Measurements from ENCODE around the gene SLC30A2.

SLC30A2 gene

GRCh38 chr1:25993197-25993951, 52.5 kb downstream of the SLC30A2 start:
- no peak for DNase-seq

- no peak for DNase-seq
These were observed 53.2 kb downstream of the SLC30A2 start for GRCh38 chr1:25992689-25993171.

- no peak for DNase-seq
These were observed 53.8 kb downstream of the SLC30A2 start for GRCh38 chr1:25991937-25992688.

GRCh38 chr1:25990702-25991395, 55.1 kb downstream of the SLC30A2 start:
- peak; percentile 30 for DNase-seq

GRCh38 chr1:25990251-25990650, 55.7 kb downstream of the SLC30A2 start:
- DNase-seq: no peak

- DNase-seq: no peak
These were observed 56.3 kb downstream of the SLC30A2 start for GRCh38 chr1:25989440-25990234.

GRCh38 chr1:25987951-25988350, 58.0 kb downstream of the SLC30A2 start:
- no peak for DNase-seq

All from stimulated activated CD4-positive, alpha-beta T cell treated with anti-CD3 and anti-CD28 coated beads, Interleukin-12 subunit alpha, Interleukin-12 subunit beta, amount 100 ng/mL, for 4 hours (primary cell).